NB4 (cell line): ENCODE results near the gene CDH7.

Source experiments
- CTCF ChIP-seq: IDR thresholded peaks from one replicate; pipeline ENCODE4 v1.5.1; 2012; ENCODE audit warnings: low read depth, low read length
- POLR2A ChIP-seq: IDR thresholded peaks from 2 replicates; pipeline ENCODE4 v1.6.1; 2011; ENCODE audit warnings: mild to moderate bottlenecking; ENCODE audit not compliant: insufficient read length; ENCODE audit errors: extremely low read depth

- TF ChIP-seq CTCF (no peak), POLR2A (no peak)
Measured at GRCh38 chr18:65754121-65754520, 3.3 kb downstream of the CDH7 start.
